K562 (cell line): ENCODE data around the gene EGFL7. TPM values are rescaled to one million over a fixed set of nuclear protein-coding genes. Genes with fewer than 3 reads are reported as not detected.

Experiments used
- ATAC-seq: fragments of 200-7000 bp; cut with Tn5 transposase; 3 replicates; pipeline ENCODE4 v1.9.1; 2020; ENCODE audit warnings: moderate library complexity
- BruUV-seq: library from RNA; stranded (reverse); fragments of 400-500 nt; replicated peaks from 2 replicates; lab custom pipeline; 2021; lab: Mats Ljungman, UMichigan
- CTCF ChIA-PET: fragments of 300-600 bp; formaldehyde crosslinking; extraction: SDS; loops from one replicate; lab custom pipeline; 2021; ENCODE audit warnings: low intra/inter-chr PET ratio; lab: Yijun Ruan, JAX
- POLR2A ChIA-PET: fragments of 300-600, 350-650 bp; sonication (Branson Sonifier 250); formaldehyde crosslinking; extraction: SDS; loops from one replicate; lab custom pipeline; 2021; ENCODE audit warnings: antibody characterized with exemption, inconsistent platforms; lab: Yijun Ruan, JAX
- DNase-seq, 4 experiments: peaks; one replicate each; pipeline versions ENCODE4 v3.0.0 to v3.0.0-alpha.2; 2011 to 2018; ENCODE audit warnings: low spot score in 3 of 4, mixed read lengths in 3 of 4; ENCODE audit errors: extremely low read depth in 1 of 4
- FAIRE-seq: peaks from 2 replicates; lab custom pipeline; 2011; peaks lifted over from hg19 to GRCh38; lab: Jason Lieb, UNC
- H2AFZ ChIP-seq: 2 replicates; pipeline ENCODE4 v1.6.0; 2011; ENCODE audit warnings: low read depth, low read length, control low read depth, inconsistent platforms
- H3K27ac ChIP-seq: fragments of 200-600 bp; 3 replicates; pipeline ENCODE4 v1.8.0; 2011; ENCODE audit warnings: low read depth, mild to moderate bottlenecking, control low read depth, inconsistent platforms, low read length, moderate library complexity, mixed read lengths; ENCODE audit errors: extremely low read depth
- H3K27me3 ChIP-seq, 2 experiments: fragments of 300-600 bp in 1 of 2; 2 replicates in 1 of 2; 3 replicates in 1 of 2; pipeline versions ENCODE4 v1.6.0 to v1.8.0; 2011; ENCODE audit warnings: inconsistent platforms in 2 of 2, low read length in 2 of 2, mild to moderate bottlenecking in 1 of 2, mixed read lengths in 1 of 2, moderate library complexity in 1 of 2; ENCODE audit not compliant: control insufficient read depth in 2 of 2, insufficient read depth in 2 of 2
- H3K36me3 ChIP-seq: fragments of 300-600 bp; 3 replicates; pipeline ENCODE4 v1.8.0; 2011; ENCODE audit warnings: mild to moderate bottlenecking, low read length, inconsistent platforms; ENCODE audit not compliant: control insufficient read depth, insufficient read depth
- H3K4me1 ChIP-seq, 2 experiments: fragments of 200-600 bp in 1 of 2; replicated peaks in 1 of 2; 2 replicates in 1 of 2; 3 replicates in 1 of 2; pipeline versions ENCODE4 v1.5.1 to v1.8.0; 2011; ENCODE audit warnings: inconsistent platforms in 2 of 2, low read length in 2 of 2, mild to moderate bottlenecking in 1 of 2, mixed read lengths in 1 of 2, moderate library complexity in 1 of 2; ENCODE audit not compliant: control insufficient read depth in 2 of 2, insufficient read depth in 2 of 2
- H3K4me2 ChIP-seq: 2 replicates; pipeline ENCODE4 v1.6.1; 2011; ENCODE audit warnings: low read length, control low read depth, inconsistent platforms, mixed read lengths; ENCODE audit not compliant: insufficient read depth
- H3K4me3 ChIP-seq: fragments of 200-600 bp; sonication (generic), shearing (Covaris generic); 2 replicates; pipeline ENCODE4 v1.5.1; 2016; ENCODE audit warnings: control low read depth, inconsistent platforms
- H3K79me2 ChIP-seq: fragments of 200-600 bp; 3 replicates; pipeline ENCODE4 v1.8.0; 2011; ENCODE audit warnings: low read length, inconsistent platforms; ENCODE audit not compliant: control insufficient read depth, insufficient read depth
- H3K9ac ChIP-seq, 2 experiments: 2 replicates each; pipeline versions ENCODE4 v1.6.0 to v1.6.1; 2011; ENCODE audit warnings: low read depth in 2 of 2, low read length in 2 of 2, control low read depth in 1 of 2, inconsistent platforms in 1 of 2, mild to moderate bottlenecking in 1 of 2, mixed read lengths in 1 of 2; ENCODE audit not compliant: insufficient read depth in 1 of 2
- H3K9me1 ChIP-seq: one replicate; pipeline ENCODE4 v1.6.0; 2011; ENCODE audit warnings: inconsistent platforms, mild to moderate bottlenecking, low read length, moderate library complexity; ENCODE audit not compliant: control insufficient read depth, insufficient read depth
- H3K9me3 ChIP-seq: replicated peaks from 2 replicates; pipeline ENCODE4 v1.5.1; 2011; ENCODE audit warnings: low read depth, low read length, inconsistent platforms; ENCODE audit not compliant: control insufficient read depth, insufficient read depth
- H4K20me1 ChIP-seq: replicated peaks from 2 replicates; pipeline ENCODE4 v1.6.1; 2011; ENCODE audit warnings: low read length, inconsistent platforms, mixed read lengths; ENCODE audit not compliant: control insufficient read depth, insufficient read depth
- CGGBP1 ChIP-seq: fragments of 250-450 bp; sonication (Bioruptor Pico); IDR thresholded peaks from 2 replicates; pipeline ENCODE4 v1.9.0; 2021; ENCODE audit warnings: mild to moderate bottlenecking
- CSDE1 ChIP-seq, 2 experiments: fragments of 450-650 bp; IDR thresholded peaks; 2 replicates each; pipeline ENCODE4 v1.6.1; 2016; ENCODE audit warnings: mild to moderate bottlenecking in 1 of 2
- ERF ChIP-seq: fragments of 450-650 bp; formaldehyde crosslinking; IDR thresholded peaks from 2 replicates; pipeline ENCODE4 v1.4.0; 2020; ENCODE audit warnings: mild to moderate bottlenecking, mixed read lengths
- ETV5 ChIP-seq: sonication (generic); formaldehyde crosslinking; IDR thresholded peaks from 2 replicates; pipeline ENCODE4 v1.4.0; 2020; ENCODE audit warnings: low read depth, mild to moderate bottlenecking, missing genetic modification reagents
- GTF2F1 ChIP-seq: IDR thresholded peaks from 2 replicates; pipeline ENCODE4 v1.6.1; 2011; ENCODE audit warnings: low read depth, low read length, improper control_type of control experiment
- HMGN3 ChIP-seq: IDR thresholded peaks from 2 replicates; pipeline ENCODE4 v1.6.1; 2011; ENCODE audit warnings: borderline replicate concordance, low read depth, mild to moderate bottlenecking, mixed read lengths, low read length; ENCODE audit not compliant: insufficient read length; ENCODE audit errors: extremely low read depth
- HNRNPUL1 ChIP-seq: fragments of 200-400 bp; formaldehyde crosslinking; IDR thresholded peaks from 2 replicates; pipeline ENCODE4 v1.6.1; 2017; ENCODE audit warnings: low read length
- MYNN ChIP-seq, 2 experiments: sonication (generic); formaldehyde crosslinking in 1 of 2; IDR thresholded peaks; 2 replicates each; pipeline versions ENCODE4 v1.5.0 to v1.6.1; 2016 to 2020; ENCODE audit warnings: antibody characterized with exemption in 1 of 2, missing genetic modification reagents in 1 of 2
- NCOA2 ChIP-seq, 2 experiments: fragments of 450-650 bp; IDR thresholded peaks; 2 replicates each; pipeline ENCODE4 v1.6.1; 2018; ENCODE audit warnings: mild to moderate bottlenecking in 2 of 2, moderate library complexity in 1 of 2; ENCODE audit not compliant: partially characterized antibody in 2 of 2
- POLR2A ChIP-seq: fragments of 450-650 bp; conservative IDR thresholded peaks from 2 replicates; pipeline ENCODE4 v1.6.1; 2016
- POLR2B ChIP-seq: fragments of 450-650 bp; IDR thresholded peaks from 2 replicates; pipeline ENCODE4 v1.6.1; 2018; ENCODE audit warnings: low read depth; ENCODE audit not compliant: partially characterized antibody
- PRDM10 ChIP-seq: fragments of 450-650 bp; IDR thresholded peaks from 2 replicates; pipeline ENCODE4 v1.6.1; 2018; ENCODE audit not compliant: partially characterized antibody
- RBFOX2 ChIP-seq: fragments of 200-400 bp; formaldehyde crosslinking; IDR thresholded peaks from 2 replicates; pipeline ENCODE4 v1.6.1; 2017; ENCODE audit warnings: low read depth, mild to moderate bottlenecking, low read length, moderate library complexity
- SIRT6 ChIP-seq: IDR thresholded peaks from one replicate; pipeline ENCODE4 v1.6.1; 2012; ENCODE audit warnings: low read depth, mild to moderate bottlenecking, control low read depth, inconsistent platforms, low read length, moderate library complexity
- SMAD1 ChIP-seq: fragments of 150-350 bp; IDR thresholded peaks from 2 replicates; pipeline ENCODE4 v1.6.1; 2014; ENCODE audit warnings: low read length, low read depth; ENCODE audit not compliant: partially characterized antibody
- SUPT5H ChIP-seq: fragments of 450-650 bp; IDR thresholded peaks from 2 replicates; pipeline ENCODE4 v1.6.1; 2016
- TAF15 ChIP-seq: fragments of 200-400 bp; formaldehyde crosslinking; IDR thresholded peaks from 2 replicates; pipeline ENCODE4 v1.6.1; 2017; ENCODE audit warnings: mild to moderate bottlenecking, low read depth, low read length, moderate library complexity
- WGBS: fragments of 100-300 bp; shearing (Covaris generic); methylation state at CpG from one replicate; pipeline ENCODE4 v1.1.6; 2016; ENCODE audit warnings: low coverage, mixed read lengths; ENCODE audit not compliant: insufficient coverage; ENCODE audit errors: missing lambda C conversion rate; 5-methylcytosine and 5-hydroxymethylcytosine counted together
- in situ Hi-C: fragments of 300-500 bp; cut with MboI; formaldehyde crosslinking; loops from 4 replicates; pipeline ENCODE4 v1.15.0; 2018; ENCODE audit warnings: inconsistent platforms, mixed read lengths
- intact Hi-C: fragments of 100-400 bp; cut with micrococcal nuclease; formaldehyde crosslinking; loops from 2 replicates; pipeline ENCODE4 v1.14.2; 2022
- polyA plus RNA-seq, 8 experiments: library from polyadenylated mRNA; depleted of rRNA in 4 of 8; stranded (reverse) in 5 of 8; unstranded in 3 of 8; fragments of >200 nt; fragmentation: Nextera tagmentation in 2 of 8; fragmentation: Illumina TruSeq in 1 of 8; extraction: Ambion mirVana in 2 of 8; extraction: Trizol in 1 of 8; gene quantifications; 2 replicates each; pipeline versions ENCODE4 v1.2.1 to v1.2.3, GENCODE V29; 2011 to 2014; ENCODE audit warnings: inconsistent platforms in 1 of 8, missing spikeins in 1 of 8
- total RNA-seq, 7 experiments: library from RNA; depleted of rRNA in 6 of 7; stranded (reverse); fragments of >200 nt in 6 of 7; fragmentation: Illumina TruSeq in 2 of 7; extraction: Trizol in 2 of 7; gene quantifications; 2 replicates each; pipeline versions ENCODE4 v1.2.1 to v1.2.3, GENCODE V29; 2011 to 2021; ENCODE audit warnings: low replicate concordance in 1 of 7

EGFL7 gene
- total and polyA plus RNA-seq, 9 of the 15 experiments (the other 6 are each of a cell fraction or from before 2014, with no cell fraction given) = 1.5 to 286 (median 55.5) TPM

GRCh38 chr9:136668983-136669790, 6.5 kb downstream of the EGFL7 start:
- no peaks in the 10 kb centered on the region for H3K27me3 ChIP-seq
- ChIA-PET POLR2A (no interaction called here), CTCF (no interaction called here)
- no peak overlapping the region for H3K27ac ChIP-seq
- peaks cover 46% of the 10 kb centered on the region for H3K79me2 ChIP-seq
- no peak for FAIRE-seq
- intact Hi-C loops (no loop called here), in situ Hi-C loops (no loop called here)
- H3K4me2 ChIP-seq = peak overlapping the region; percentile 8; the same call in 1 of the 2 replicates
- peak in 2 of 4 experiments; percentile 41 to 64 for DNase-seq
- no peak overlapping the region for H2AFZ ChIP-seq
- 95% methylated on average over 20 of the region's 23 CpGs for WGBS
- peaks cover 65% of the 10 kb centered on the region for H4K20me1 ChIP-seq
- peaks cover 83% of the 10 kb centered on the region; the same call in 2 of the 3 replicates for H3K36me3 ChIP-seq
- ATAC-seq = no peak
- H3K4me1 ChIP-seq = peaks cover 7 to 96% of the 10 kb centered on the region in 2 experiments
- no peak overlapping the region for H3K4me3 ChIP-seq
- H3K9me3 ChIP-seq = 0 out of 2 replicates have a peak, but pooled peaks cover 3% of the 10 kb centered on the region
- no TSS peak for BruUV-seq
- peaks cover 2% of the 10 kb centered on the region for H3K9me1 ChIP-seq
- peak overlapping the region in 1 of 2 experiments; percentile 45; a peak in 2 of 4 replicates for H3K9ac ChIP-seq
- TF ChIP-seq ETV5 (CRISPR knock-in tag) (no peak), PRDM10 (peak; percentile 41), SMAD1 (peak; percentile 77), NCOA2 (IDR thresholded peaks at IDR 0.05; ENCODE audit: partially characterized antibody in 2 of 2) (no peak), CGGBP1 (CRISPR knock-in tag) (no peak), GTF2F1 (no peak), CSDE1 (IDR thresholded peaks at IDR 0.05) (no peak), TAF15 (peak; percentile 84; the same call in 1 of the 2 replicates), MYNN (IDR thresholded peaks at IDR 0.05) (peak; percentile 34; the same call in 1 of the 2 replicates), MYNN (CRISPR knock-in tag; IDR thresholded peaks at IDR 0.05) (no peak), SIRT6 (peak; percentile 80), HNRNPUL1 (peak; percentile 85), SUPT5H (peak; percentile 76), POLR2A (peak; percentile 32), POLR2B (peak; percentile 42), RBFOX2 (peak; percentile 72), ERF (CRISPR knock-in tag) (no peak), HMGN3 (peak; percentile 11)
